Activated B cell treated with CpG ODN at 0.5 μM for 24 hours (primary cell): ENCODE data around the gene GPI. TPM values are rescaled to one million over a fixed set of nuclear protein-coding genes. Genes with fewer than 3 reads are reported as not detected.

Experiments used
- ATAC-seq: fragments of 200-7000 bp; cut with Tn5 transposase; one replicate; pipeline ENCODE4 v1.10.0; 2021; ENCODE audit warnings: low read depth, mild to moderate bottlenecking, moderate library complexity
- CTCF ChIA-PET: fragments of 350-600 bp; sonication (Branson Sonifier 250); formaldehyde crosslinking; loops from one replicate; lab custom pipeline; 2021; ENCODE audit warnings: antibody characterized with exemption; lab: Charles Lee
- POLR2A ChIA-PET: fragments of 350-600 bp; sonication (Branson Sonifier 250); formaldehyde crosslinking; loops from one replicate; lab custom pipeline; 2021; ENCODE audit warnings: antibody characterized with exemption; lab: Charles Lee
- DNase-seq: peaks from one replicate; pipeline ENCODE4 v3.0.0; 2022
- H3K27ac Mint-ChIP-seq: one replicate; pipeline ENCODE4 v1.8.0; 2020; ENCODE audit warnings: mixed read lengths
- H3K27me3 Mint-ChIP-seq: one replicate; pipeline ENCODE4 v1.8.0; 2021; ENCODE audit warnings: mixed read lengths
- H3K36me3 Mint-ChIP-seq: one replicate; pipeline ENCODE4 v1.8.0; 2021; ENCODE audit warnings: low read depth, mixed read lengths
- H3K4me1 Mint-ChIP-seq: one replicate; pipeline ENCODE4 v1.8.0; 2021; ENCODE audit warnings: mixed read lengths
- H3K4me3 Mint-ChIP-seq: one replicate; pipeline ENCODE4 v1.8.0; 2020; ENCODE audit warnings: mild to moderate bottlenecking, mixed read lengths
- H3K9me3 Mint-ChIP-seq: one replicate; pipeline ENCODE4 v1.8.0; 2020; ENCODE audit warnings: mixed read lengths
- intact Hi-C: fragments of 100-400 bp; cut with micrococcal nuclease; formaldehyde crosslinking; loops from one replicate; pipeline ENCODE4 v1.15.1; 2024
- total RNA-seq: library from RNA; stranded (reverse); gene quantifications from 2 replicates; pipeline ENCODE4 v1.2.3, GENCODE V29; 2022
- TF ChIP-seq, protein P1 (sequence below): fragments of 200-600 bp; IDR thresholded peaks from one replicate; pipeline ENCODE4 v1.8.0; 2022; ENCODE audit warnings: antibody characterized with exemption, mild to moderate bottlenecking

The GPI gene
- total RNA-seq, 1 donor from 2014 or later, result 144 TPM

DNA sequence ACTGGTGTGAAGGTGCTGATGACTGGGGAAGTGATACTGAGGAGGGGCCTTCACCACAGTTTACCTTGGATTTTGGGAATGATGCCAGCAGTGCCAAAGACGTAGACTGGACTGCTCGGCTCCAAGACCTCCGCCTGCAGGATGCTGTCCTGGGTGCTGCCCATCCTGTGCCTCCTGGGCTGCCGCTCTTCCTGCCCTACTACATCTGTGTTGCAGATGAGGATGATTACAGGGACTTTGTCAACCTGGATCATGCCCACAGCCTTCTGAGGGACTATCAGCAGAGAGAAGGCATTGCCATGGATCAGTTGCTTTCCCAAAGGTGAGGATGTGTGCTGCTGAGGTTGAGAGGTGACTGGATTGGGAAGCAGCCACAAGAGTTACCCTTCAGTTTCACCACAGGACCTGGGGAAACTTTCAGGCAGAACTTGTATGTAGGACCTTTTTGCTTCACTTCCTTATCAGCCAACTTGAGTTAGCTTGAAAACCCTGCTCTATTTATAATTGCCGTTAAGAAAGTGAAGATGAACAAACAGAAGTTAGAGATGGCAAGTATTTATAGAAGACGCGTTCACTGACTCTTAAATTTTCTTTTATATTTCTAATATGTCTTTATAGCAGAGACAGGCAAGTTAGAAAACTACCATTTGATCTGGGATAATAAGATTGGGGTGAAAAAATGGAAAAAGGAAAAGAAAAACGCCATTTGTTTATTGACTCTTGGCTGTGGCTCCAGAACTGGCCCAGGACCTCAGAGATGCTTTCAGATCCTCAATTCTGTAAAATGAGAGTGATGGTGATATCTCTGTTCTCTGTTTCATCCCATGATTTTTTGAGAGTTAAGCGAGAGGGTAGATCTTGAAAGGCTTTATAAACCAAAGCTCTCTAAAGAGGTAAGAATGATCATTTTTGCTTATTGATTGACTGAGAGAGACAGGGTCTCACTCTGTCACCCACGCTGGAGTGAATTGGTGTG, 44.5 kb downstream of the GPI start:
- POLR2A ChIA-PET, result no interaction called here
- intact Hi-C loops, result no loop called here
- peak overlapping the region; percentile 71 for H3K27ac Mint-ChIP-seq
- H3K9me3 Mint-ChIP-seq, result no peaks in the 10 kb centered on the region
- no peak for ATAC-seq
- no peaks in the 10 kb centered on the region for H3K27me3 Mint-ChIP-seq
- H3K4me1 Mint-ChIP-seq, result peaks cover 22% of the 10 kb centered on the region
- no peak overlapping the region for H3K4me3 Mint-ChIP-seq
- DNase-seq, result no peak
- CTCF ChIA-PET, result no interaction called here
- TF ChIP-seq, protein P1, sequence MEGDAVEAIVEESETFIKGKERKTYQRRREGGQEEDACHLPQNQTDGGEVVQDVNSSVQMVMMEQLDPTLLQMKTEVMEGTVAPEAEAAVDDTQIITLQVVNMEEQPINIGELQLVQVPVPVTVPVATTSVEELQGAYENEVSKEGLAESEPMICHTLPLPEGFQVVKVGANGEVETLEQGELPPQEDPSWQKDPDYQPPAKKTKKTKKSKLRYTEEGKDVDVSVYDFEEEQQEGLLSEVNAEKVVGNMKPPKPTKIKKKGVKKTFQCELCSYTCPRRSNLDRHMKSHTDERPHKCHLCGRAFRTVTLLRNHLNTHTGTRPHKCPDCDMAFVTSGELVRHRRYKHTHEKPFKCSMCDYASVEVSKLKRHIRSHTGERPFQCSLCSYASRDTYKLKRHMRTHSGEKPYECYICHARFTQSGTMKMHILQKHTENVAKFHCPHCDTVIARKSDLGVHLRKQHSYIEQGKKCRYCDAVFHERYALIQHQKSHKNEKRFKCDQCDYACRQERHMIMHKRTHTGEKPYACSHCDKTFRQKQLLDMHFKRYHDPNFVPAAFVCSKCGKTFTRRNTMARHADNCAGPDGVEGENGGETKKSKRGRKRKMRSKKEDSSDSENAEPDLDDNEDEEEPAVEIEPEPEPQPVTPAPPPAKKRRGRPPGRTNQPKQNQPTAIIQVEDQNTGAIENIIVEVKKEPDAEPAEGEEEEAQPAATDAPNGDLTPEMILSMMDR, result no peak
- H3K36me3 Mint-ChIP-seq, result peaks cover 29% of the 10 kb centered on the region

DNA sequence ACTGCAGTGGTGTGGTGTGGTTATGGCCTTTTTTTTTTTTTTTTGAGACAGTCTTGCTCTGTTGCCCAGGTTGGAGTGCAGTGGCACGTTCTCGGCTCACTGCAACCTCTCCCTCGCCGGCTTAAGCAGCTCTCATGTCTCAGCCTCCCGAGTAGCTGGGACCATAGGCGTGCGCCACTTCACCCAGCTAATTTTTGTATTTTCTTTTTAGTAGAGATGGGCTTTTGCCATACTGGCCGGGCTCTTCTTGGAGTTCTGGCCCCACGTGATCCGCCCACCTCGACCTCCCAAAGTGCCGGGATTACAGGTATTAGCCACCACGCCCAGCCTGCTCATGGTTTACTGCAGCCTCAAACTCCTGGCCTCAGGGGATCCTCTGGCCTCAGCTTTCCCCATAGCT, 46.2 kb downstream of the GPI start:
- no peak overlapping the region for H3K27ac Mint-ChIP-seq
- H3K4me3 Mint-ChIP-seq, result no peak overlapping the region

DNA sequence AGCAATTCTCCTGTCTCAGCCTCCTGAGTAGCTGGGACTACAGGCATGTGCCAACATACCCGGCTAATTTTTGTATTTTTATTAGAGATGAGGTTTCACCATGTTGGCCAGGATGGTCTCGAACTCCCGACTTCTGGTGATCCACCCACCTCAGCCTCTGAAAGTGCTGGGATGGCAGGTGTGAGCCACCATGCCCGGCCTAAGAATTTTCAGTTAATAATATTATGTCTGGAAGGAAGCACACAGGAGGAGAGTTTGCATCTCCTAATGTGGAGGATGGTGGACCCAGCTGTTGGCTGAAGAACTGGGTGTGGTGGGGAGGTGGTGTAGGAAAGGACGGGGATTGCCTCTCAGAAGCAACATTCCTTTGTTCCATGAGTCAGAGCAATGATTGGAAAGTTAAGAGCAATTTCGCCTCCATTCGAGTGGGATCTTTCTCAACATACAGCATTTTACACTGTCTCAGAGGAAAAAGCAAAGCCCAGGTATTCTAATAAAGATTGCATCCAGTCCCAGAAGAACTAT, 51.1 kb downstream of the GPI start:
- POLR2A ChIA-PET, result no interaction called here
- intact Hi-C loops, result no loop called here
- Mint-ChIP-seq H3K9me3 (no peaks in the 10 kb centered on the region), H3K4me3 (no peak overlapping the region), H3K27ac (no peak overlapping the region), H3K27me3 (no peaks in the 10 kb centered on the region), H3K36me3 (peaks cover 43% of the 10 kb centered on the region), H3K4me1 (no peaks in the 10 kb centered on the region)
- no peak for DNase-seq
- no peak for ATAC-seq
- CTCF ChIA-PET, result no interaction called here
- TF ChIP-seq, protein P1, result no peak

More for the DNA sequence above, 46.2 kb downstream of the GPI start:
- intact Hi-C loops, result no loop called here
- TF ChIP-seq, protein P1, result no peak
- no peaks in the 10 kb centered on the region for H3K9me3 Mint-ChIP-seq
- POLR2A ChIA-PET, result interaction anchor here (0.7 kb wide), 1 partner anchor 1138 kb away, joined by 3 read pairs; no protein-coding TSS in a partner anchor
- ATAC-seq, result no peak
- no peak for DNase-seq
- CTCF ChIA-PET, result no interaction called here
- H3K4me1 Mint-ChIP-seq, result peaks cover 17% of the 10 kb centered on the region
- H3K27me3 Mint-ChIP-seq, result no peaks in the 10 kb centered on the region
- H3K36me3 Mint-ChIP-seq, result peaks cover 40% of the 10 kb centered on the region

DNA sequence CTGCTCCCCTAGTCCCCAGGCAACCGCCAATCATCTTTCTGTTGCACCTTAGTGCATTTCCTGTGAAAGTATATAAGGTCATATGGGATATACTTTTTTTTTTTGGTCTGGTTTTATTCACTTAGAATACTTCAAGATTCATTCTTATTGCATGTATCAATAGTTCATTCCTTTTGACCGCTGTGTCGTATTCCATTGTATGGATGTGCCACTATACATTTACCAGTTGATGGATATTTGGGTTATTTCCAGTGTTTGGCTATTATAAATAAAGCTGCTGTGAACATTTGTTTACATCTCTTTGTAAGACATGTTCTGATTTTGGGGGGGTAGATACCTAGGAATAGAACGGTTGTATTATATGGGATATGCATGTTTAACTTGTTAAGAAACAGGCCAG, 53.3 kb downstream of the GPI start:
- no peaks in the 10 kb centered on the region for H3K9me3 Mint-ChIP-seq
- H3K36me3 Mint-ChIP-seq, result peaks cover 43% of the 10 kb centered on the region
- H3K27ac Mint-ChIP-seq, result no peak overlapping the region
- no peak for DNase-seq
- POLR2A ChIA-PET, result no interaction called here
- no peaks in the 10 kb centered on the region for H3K27me3 Mint-ChIP-seq
- CTCF ChIA-PET, result no interaction called here
- no peak for ATAC-seq
- intact Hi-C loops, result no loop called here
- no peak overlapping the region for H3K4me3 Mint-ChIP-seq
- H3K4me1 Mint-ChIP-seq, result no peaks in the 10 kb centered on the region
- TF ChIP-seq, protein P1, result no peak

DNA sequence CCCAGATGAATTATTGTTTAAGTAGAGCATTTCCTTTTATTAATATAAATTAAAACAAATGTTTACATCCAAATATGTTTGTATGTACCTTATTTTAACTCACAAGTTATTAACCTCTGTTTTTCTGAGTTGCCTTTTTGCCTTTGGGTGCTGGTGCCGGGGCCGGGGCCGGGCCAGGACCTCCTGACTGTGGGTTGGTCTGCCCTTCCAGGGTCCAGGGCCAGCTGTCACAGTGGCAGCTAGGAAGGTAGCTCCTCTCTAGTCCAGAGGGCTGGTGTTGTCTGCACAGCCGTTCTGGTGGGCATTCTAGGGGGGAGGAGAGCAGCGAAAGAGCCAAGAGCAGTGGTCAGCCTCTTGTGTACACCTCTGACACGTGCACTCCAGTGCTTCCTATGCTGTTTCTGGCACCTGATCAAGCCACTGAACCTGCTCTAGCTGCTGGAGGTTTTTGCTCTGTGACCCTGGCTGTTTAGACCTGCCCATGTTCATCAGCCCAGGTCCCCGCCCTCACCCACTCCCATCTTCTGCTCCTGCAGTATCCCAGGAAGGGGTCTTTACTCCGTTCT, 61.2 kb downstream of the GPI start:
- H3K27ac Mint-ChIP-seq, result no peak overlapping the region
- POLR2A ChIA-PET, result no interaction called here

More for the DNA sequence above, 61.2 kb downstream of the GPI start:
- DNase-seq (no peak), ATAC-seq (no peak)
- TF ChIP-seq, protein P1, result no peak
- H3K4me3 Mint-ChIP-seq, result no peak overlapping the region
- CTCF ChIA-PET, result no interaction called here
- intact Hi-C loops, result loop anchor here (5.0 kb wide), 1 partner anchor 1054 kb away; the partner anchor contains the start of gene CEBPG
- H3K4me1 Mint-ChIP-seq, result peaks cover 27% of the 10 kb centered on the region
- H3K36me3 Mint-ChIP-seq, result peaks cover 27% of the 10 kb centered on the region
- no peaks in the 10 kb centered on the region for H3K27me3 Mint-ChIP-seq
- H3K9me3 Mint-ChIP-seq, result no peaks in the 10 kb centered on the region
